Right lobe of liver (tissue), 6 donors: ENCODE measurements around the gene ZNF385B. TPM values are rescaled to one million over a fixed set of nuclear protein-coding genes. Genes with fewer than 3 reads are reported as not detected.
"Not testable (repeated sequence)": the region's sequence is repeated elsewhere in the genome, so short reads cannot be mapped to it uniquely, and the experiment has no call there.

Experiments used
- ATAC-seq, 4 donors: fragments of 200-7000 bp; cut with Tn5 transposase; one replicate each; pipeline ENCODE4 v1.9.1; 2020; ENCODE audit warnings: mild to moderate bottlenecking in 4 of 4, moderate library complexity in 4 of 4
- DNase-seq, 3 donors: peaks; one replicate each; pipeline ENCODE4 v3.0.0-alpha.2; 2020
- H3K27ac ChIP-seq, 3 donors: fragments of 200-600 bp; one replicate each; pipeline ENCODE4 v1.8.0; 2022
- H3K27me3 ChIP-seq, 2 donors: fragments of 200-600 bp; one replicate each; pipeline ENCODE4 v1.8.0; 2022
- H3K36me3 ChIP-seq, 4 donors: fragments of 200-600 bp; sonication (generic) in 1 of 4; one replicate each; pipeline versions ENCODE4 v1.5.1 to v1.8.0; 2017 to 2022; ENCODE audit warnings: control low read depth in 1 of 4
- H3K4me1 ChIP-seq, 4 donors: fragments of 200-600 bp; sonication (generic) in 1 of 4; one replicate each; pipeline versions ENCODE4 v1.5.1 to v1.8.0; 2017 to 2022; ENCODE audit warnings: control low read depth in 1 of 4
- H3K4me3 ChIP-seq, 3 donors: fragments of 200-600 bp; one replicate each; pipeline ENCODE4 v1.8.0; 2022
- H3K9me3 ChIP-seq, 4 donors: fragments of 200-600 bp; sonication (generic) in 1 of 4; one replicate each; pipeline versions ENCODE4 v1.5.1 to v1.8.0; 2017 to 2022; ENCODE audit warnings: control low read depth in 1 of 4
- CTCF ChIP-seq, 4 donors: fragments of 200-600 bp in 3 of 4; fragments of 450-650 bp in 1 of 4; IDR thresholded peaks; one replicate each; pipeline versions ENCODE4 v1.5.1 to v1.8.0; 2016 to 2022; ENCODE audit warnings: antibody characterized with exemption in 4 of 4, mild to moderate bottlenecking in 2 of 4
- POLR2A ChIP-seq: fragments of 450-650 bp; IDR thresholded peaks from one replicate; pipeline ENCODE4 v1.6.1; 2017; ENCODE audit warnings: antibody characterized with exemption, mild to moderate bottlenecking
- WGBS: methylation state at CpG from one replicate; pipeline ENCODE4 v1.1.6; 2018; ENCODE audit warnings: low coverage, low lambda C conversion rate; ENCODE audit not compliant: insufficient coverage; ENCODE audit errors: missing lambda C conversion rate; 5-methylcytosine and 5-hydroxymethylcytosine counted together
- intact Hi-C, 2 donors: fragments of 100-400 bp; cut with DNase I; formaldehyde crosslinking; loops; one replicate each; pipeline versions ENCODE4 v1.11.2 to v1.14.1; 2022
- total RNA-seq, 6 experiments: library from RNA; depleted of rRNA in 2 of 6; stranded (reverse); fragments of >200 nt in 2 of 6; fragmentation: NEBNext Ultra II Directional in 3 of 6; extraction: Animal tissue kit (Norgen Biotek cat#: 25700) in 3 of 6; gene quantifications; one replicate each; pipeline versions ENCODE4 v1.1.0 to v1.2.4, GENCODE V29; 2016 to 2023
- donor health status: DM: no; HTN: yes; CAD: no.
- donor health status: DM: no; HTN: no; CAD: no.
- donor health status: DM: no; HTN: no; CAD: no.
- donor health status: DM: no; HTN: yes; CAD: no.
- donor health status: DM: no; HTN: yes; CAD: no.

The ZNF385B gene
- total RNA-seq, 6 experiments from 2014 or later = 3.9 to 15.7 (median 5.9) TPM

GRCh38 chr2:179467111-179467510 is 394.3 kb downstream of the ZNF385B start:
- Histone ChIP-seq H3K27me3 (no peaks in the 10 kb centered on the region), H3K27ac (no peak overlapping the region), H3K4me3 (no peak overlapping the region), H3K36me3 (no peaks in the 10 kb centered on the region), H3K9me3 (no peaks in the 10 kb centered on the region), H3K4me1 (no peaks in the 10 kb centered on the region)
- ATAC-seq (no peak), DNase-seq (no peak)
- TF ChIP-seq CTCF (IDR thresholded peaks at IDR 0.05) (no peak), POLR2A (no peak)
- intact Hi-C loops = no loop called here

DNA sequence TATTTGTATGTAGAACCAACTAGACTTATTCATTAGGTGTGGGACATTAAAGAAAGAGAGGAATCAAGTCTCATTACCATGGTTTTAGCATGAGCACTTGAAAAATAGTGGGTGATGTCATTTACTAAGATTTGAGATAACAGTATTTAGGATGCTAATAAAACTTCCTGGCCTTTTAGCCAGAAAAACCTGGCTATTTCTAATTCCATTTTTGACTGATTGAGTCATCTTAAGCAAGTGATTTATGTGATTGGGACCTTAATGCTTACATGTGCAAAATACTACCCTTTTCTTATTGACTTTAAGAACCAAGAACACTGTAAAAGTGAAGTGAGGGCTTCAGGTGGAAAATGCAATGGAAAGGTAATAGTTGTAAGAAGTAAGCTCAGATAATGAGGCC is 400.0 kb downstream of the ZNF385B start:
- no peak for ATAC-seq
- no peaks in the 10 kb centered on the region for H3K9me3 ChIP-seq
- H3K27ac ChIP-seq = no peak overlapping the region
- no peaks in the 10 kb centered on the region for H3K36me3 ChIP-seq
- H3K27me3 ChIP-seq = no peaks in the 10 kb centered on the region
- no peak for DNase-seq
- TF ChIP-seq CTCF (IDR thresholded peaks at IDR 0.05) (no peak), POLR2A (no peak)
- H3K4me3 ChIP-seq = no peak overlapping the region
- no peaks in the 10 kb centered on the region for H3K4me1 ChIP-seq
- intact Hi-C loops = no loop called here

DNA sequence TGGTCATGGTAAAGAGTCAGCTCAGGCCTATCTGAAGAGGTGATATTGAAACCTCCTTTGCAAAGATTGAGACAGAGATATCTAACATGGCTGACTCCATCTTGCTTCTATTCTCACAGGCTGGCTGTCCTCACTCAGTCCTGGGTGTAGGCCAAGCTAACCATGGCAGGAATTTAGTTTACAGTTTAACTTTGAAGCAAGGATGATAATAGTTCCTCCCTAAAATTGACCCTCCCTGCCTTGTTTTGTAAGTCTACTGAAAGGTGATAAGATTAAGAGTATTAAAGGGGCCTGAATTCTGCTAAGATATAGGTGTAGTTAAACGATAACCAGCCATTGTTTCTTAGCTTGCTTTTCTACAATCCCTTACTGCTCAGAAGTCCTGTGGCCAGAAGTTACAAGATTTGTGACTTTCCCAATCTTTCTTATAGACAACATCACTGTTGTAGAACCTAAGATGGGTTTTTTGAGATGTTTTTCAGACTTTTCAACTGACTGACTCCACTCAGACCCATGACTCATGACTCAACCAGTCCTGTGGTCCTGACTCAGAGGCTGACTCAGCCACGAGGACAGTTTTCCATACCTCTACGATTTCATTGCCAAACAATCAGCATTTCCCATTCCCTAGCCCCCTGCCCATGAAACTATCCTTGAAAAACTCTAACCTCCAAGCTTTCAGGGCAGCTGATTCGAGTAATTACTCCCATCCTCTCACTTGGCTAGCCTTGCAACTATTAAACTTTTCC is 401.1 kb downstream of the ZNF385B start:
- Histone ChIP-seq H3K9me3 (no peaks in the 10 kb centered on the region), H3K4me3 (no peak overlapping the region), H3K36me3 (no peaks in the 10 kb centered on the region), H3K27ac (no peak overlapping the region), H3K4me1 (no peaks in the 10 kb centered on the region), H3K27me3 (no peaks in the 10 kb centered on the region)
- TF ChIP-seq POLR2A = no peak
- TF ChIP-seq CTCF (IDR thresholded peaks at IDR 0.05) = no peak
- DNase-seq = no peak
- 62% methylated on average over 4 of the region's 4 CpGs for WGBS
- intact Hi-C loops = no loop called here
- peak in 2 of 4 donors; percentile 47 to 55 for ATAC-seq

GRCh38 chr2:179458113-179458512 is 403.3 kb downstream of the ZNF385B start:
- H3K27me3 ChIP-seq, H3K9me3 ChIP-seq, H3K36me3 ChIP-seq, H3K4me1 ChIP-seq, ATAC-seq, DNase-seq, H3K27ac ChIP-seq, intact Hi-C loops, H3K4me3 ChIP-seq: not testable (repeated sequence)
- WGBS = 88% methylated on average over 5 of the region's 5 CpGs

DNA sequence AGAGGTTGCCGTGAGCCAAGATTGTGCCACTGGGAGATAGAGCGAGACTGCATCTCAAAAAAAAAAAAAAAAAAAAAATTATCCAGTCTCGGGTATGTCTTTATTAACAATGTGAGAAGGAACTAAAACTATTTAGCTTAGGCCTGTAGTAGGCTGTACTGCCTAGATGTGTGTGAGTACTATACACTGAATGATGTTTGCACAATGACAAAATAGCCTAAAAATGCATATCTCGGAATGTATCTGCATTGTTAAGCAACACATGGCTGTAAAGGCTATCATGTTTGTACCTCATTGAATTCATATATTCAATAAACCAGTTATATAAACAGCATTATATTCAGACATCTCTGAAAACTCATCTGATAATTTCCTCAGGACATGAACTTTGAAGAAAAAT is 405.6 kb downstream of the ZNF385B start:
- H3K27me3 ChIP-seq = no peaks in the 10 kb centered on the region
- H3K36me3 ChIP-seq = no peaks in the 10 kb centered on the region
- no peak overlapping the region for H3K4me3 ChIP-seq
- WGBS = 93% methylated on average over 3 of the region's 4 CpGs
- no peaks in the 10 kb centered on the region for H3K9me3 ChIP-seq
- intact Hi-C loops = no loop called here
- no peak for ATAC-seq
- H3K27ac ChIP-seq = no peak overlapping the region
- no peak for DNase-seq
- H3K4me1 ChIP-seq = no peaks in the 10 kb centered on the region
- no peak for TF ChIP-seq CTCF (IDR thresholded peaks at IDR 0.05)
- no peak for TF ChIP-seq POLR2A
